ENCODE measurements around the gene ORAI3.

Gene ORAI3

DNA sequence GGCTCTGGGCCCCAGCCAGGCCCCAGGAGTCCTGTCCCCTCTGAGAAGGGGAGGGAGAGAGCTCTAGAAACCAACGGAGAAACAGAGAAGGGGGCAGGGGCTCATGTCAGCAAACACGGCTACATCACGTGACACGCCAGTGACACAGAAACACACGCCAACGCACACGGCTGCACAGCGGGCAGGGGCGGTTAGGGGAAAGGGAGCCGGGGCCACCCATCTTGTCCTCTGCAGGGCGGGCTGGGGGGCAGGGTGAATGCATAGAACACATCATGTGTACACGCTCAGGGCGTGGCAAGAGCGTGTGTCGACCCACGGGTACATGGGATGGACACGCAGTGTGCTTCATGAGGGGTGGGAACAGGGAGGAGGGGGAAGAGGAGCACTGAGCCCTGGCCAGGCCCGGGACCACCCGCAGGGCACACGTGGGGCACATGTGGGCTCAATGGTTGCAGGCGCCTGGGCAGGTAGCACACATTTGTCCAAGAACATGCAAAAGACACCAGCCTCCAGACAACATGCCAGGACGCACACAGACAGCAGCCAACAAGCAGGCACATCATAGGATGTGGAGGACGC is 40.7 kb downstream of the ORAI3 start:
- ATAC-seq (ENCODE audit: low read depth) (no peak), DNase-seq (ENCODE audit: low spot score) (no peak)
- no peaks in the 10 kb centered on the region for H3K4me1 ChIP-seq (ENCODE audit: insufficient read depth, poor library complexity, severe bottlenecking)
- H3K36me3 ChIP-seq (ENCODE audit: low read depth): no peaks in the 10 kb centered on the region; the same call in 1 of the 2 replicates
- no peak overlapping the region for H3K4me3 ChIP-seq (ENCODE audit: severe bottlenecking)
- H3K27me3 ChIP-seq (ENCODE audit: insufficient read depth, poor library complexity, severe bottlenecking): no peaks in the 10 kb centered on the region
- TF ChIP-seq, protein P1, sequence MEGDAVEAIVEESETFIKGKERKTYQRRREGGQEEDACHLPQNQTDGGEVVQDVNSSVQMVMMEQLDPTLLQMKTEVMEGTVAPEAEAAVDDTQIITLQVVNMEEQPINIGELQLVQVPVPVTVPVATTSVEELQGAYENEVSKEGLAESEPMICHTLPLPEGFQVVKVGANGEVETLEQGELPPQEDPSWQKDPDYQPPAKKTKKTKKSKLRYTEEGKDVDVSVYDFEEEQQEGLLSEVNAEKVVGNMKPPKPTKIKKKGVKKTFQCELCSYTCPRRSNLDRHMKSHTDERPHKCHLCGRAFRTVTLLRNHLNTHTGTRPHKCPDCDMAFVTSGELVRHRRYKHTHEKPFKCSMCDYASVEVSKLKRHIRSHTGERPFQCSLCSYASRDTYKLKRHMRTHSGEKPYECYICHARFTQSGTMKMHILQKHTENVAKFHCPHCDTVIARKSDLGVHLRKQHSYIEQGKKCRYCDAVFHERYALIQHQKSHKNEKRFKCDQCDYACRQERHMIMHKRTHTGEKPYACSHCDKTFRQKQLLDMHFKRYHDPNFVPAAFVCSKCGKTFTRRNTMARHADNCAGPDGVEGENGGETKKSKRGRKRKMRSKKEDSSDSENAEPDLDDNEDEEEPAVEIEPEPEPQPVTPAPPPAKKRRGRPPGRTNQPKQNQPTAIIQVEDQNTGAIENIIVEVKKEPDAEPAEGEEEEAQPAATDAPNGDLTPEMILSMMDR (IDR thresholded peaks at IDR 0.05; ENCODE audit: poor library complexity, severe bottlenecking): no peak
- H3K27ac ChIP-seq (ENCODE audit: poor library complexity, severe bottlenecking): no peak overlapping the region
- no peaks in the 10 kb centered on the region for H3K9me3 ChIP-seq (ENCODE audit: severe bottlenecking)

DNA sequence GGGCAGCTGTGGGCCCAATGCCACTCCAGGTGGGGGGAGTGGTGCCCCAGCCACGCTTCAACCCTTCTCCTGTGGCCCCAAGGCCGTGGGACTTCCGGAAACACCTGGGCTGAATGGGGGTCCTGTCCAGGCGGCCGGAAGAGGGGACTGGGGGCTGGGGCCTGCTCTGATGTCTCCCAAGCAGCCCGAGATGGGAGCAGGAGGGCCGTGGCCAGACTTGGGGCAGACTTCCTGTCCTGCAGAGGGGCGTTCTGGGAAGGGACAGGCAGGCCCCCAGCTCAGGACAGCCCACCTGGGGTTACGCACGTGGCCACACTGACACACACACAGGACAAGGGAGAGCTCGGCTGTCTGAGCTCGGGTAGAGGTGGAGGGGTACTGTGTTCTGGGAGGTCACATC is 41.2 kb downstream of the ORAI3 start:
- Histone ChIP-seq H3K27ac (ENCODE audit: poor library complexity, severe bottlenecking) (no peak overlapping the region), H3K9me3 (ENCODE audit: severe bottlenecking) (no peaks in the 10 kb centered on the region), H3K27me3 (ENCODE audit: insufficient read depth, poor library complexity, severe bottlenecking) (no peaks in the 10 kb centered on the region), H3K4me3 (ENCODE audit: severe bottlenecking) (no peak overlapping the region), H3K36me3 (ENCODE audit: low read depth) (no peaks in the 10 kb centered on the region), H3K4me1 (ENCODE audit: insufficient read depth, poor library complexity, severe bottlenecking) (no peaks in the 10 kb centered on the region)
- DNase-seq (ENCODE audit: low spot score): peak; percentile 49
- no peak for ATAC-seq (ENCODE audit: low read depth)
- TF ChIP-seq, protein P1 (IDR thresholded peaks at IDR 0.05; ENCODE audit: poor library complexity, severe bottlenecking): no peak

DNA sequence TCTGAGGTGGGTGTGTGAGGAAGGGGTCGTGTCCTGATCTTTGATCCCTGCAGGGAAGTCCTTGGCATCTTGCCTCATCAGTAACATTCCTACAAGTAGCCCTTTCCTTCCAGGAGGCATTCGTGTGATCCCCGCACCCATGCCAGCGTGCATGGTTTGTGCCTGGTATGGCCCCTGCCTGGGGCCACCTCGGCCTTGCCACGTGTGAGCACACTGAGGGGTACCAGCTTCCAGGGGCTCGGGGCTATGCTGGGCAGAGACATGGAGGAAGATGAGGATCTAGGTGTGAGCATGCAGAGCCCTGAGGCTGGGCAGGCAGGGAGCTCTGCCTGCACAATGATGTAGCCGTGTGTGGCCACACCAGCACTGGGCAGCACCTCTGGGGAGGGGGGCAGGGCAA is 42.2 kb downstream of the ORAI3 start:
- DNase-seq (ENCODE audit: low spot score): peak; percentile 34
- Histone ChIP-seq H3K27me3 (ENCODE audit: insufficient read depth, poor library complexity, severe bottlenecking) (no peaks in the 10 kb centered on the region), H3K4me3 (ENCODE audit: severe bottlenecking) (no peak overlapping the region), H3K9me3 (ENCODE audit: severe bottlenecking) (no peaks in the 10 kb centered on the region), H3K27ac (ENCODE audit: poor library complexity, severe bottlenecking) (no peak overlapping the region), H3K4me1 (ENCODE audit: insufficient read depth, poor library complexity, severe bottlenecking) (no peaks in the 10 kb centered on the region), H3K36me3 (ENCODE audit: low read depth) (no peaks in the 10 kb centered on the region)
- TF ChIP-seq, protein P1 (IDR thresholded peaks at IDR 0.05; ENCODE audit: poor library complexity, severe bottlenecking): no peak
- ATAC-seq (ENCODE audit: low read depth): no peak

DNA sequence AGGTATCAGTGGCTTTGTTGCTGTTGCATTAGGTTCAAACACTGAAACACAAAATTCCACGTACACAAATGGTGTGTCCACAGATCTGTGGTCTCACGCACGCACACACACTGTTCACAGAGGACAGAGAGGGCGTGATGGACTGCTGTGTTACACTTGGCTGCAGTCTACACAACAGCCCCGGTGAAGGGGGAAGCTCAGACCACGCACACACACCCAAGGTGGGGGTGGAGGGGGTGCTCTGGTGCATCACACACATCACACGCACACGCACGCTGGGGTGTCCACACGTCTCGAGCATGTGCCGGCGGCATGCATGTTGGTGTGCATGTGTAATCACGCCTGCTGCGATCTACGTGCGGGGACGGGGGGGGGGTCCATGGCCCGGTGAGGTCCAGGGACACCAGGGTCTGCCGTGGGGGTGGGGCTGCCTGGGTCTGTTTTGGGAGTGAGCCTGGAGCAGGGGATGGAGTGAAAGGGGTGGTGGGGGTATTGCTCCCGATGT is 43.5 kb downstream of the ORAI3 start:
- TF ChIP-seq, protein P1 (IDR thresholded peaks at IDR 0.05; ENCODE audit: poor library complexity, severe bottlenecking): no peak
- H3K4me3 ChIP-seq (ENCODE audit: severe bottlenecking): no peak overlapping the region
- no peaks in the 10 kb centered on the region for H3K27me3 ChIP-seq (ENCODE audit: insufficient read depth, poor library complexity, severe bottlenecking)
- no peaks in the 10 kb centered on the region for H3K4me1 ChIP-seq (ENCODE audit: insufficient read depth, poor library complexity, severe bottlenecking)
- no peak overlapping the region for H3K27ac ChIP-seq (ENCODE audit: poor library complexity, severe bottlenecking)
- DNase-seq (ENCODE audit: low spot score) (no peak), ATAC-seq (ENCODE audit: low read depth) (no peak)
- H3K36me3 ChIP-seq (ENCODE audit: low read depth): no peaks in the 10 kb centered on the region
- H3K9me3 ChIP-seq (ENCODE audit: severe bottlenecking): no peaks in the 10 kb centered on the region

Measured in RWPE2 (cell line).